Stimulated activated CD4-positive, alpha-beta T cell treated with anti-CD3 and anti-CD28 coated beads, Interleukin-15, amount 100 ng/mL, for 24 hours (primary cell): ENCODE measurements around the gene NAV3.

Experiments
- DNase-seq: peaks from one replicate; pipeline ENCODE4 v3.0.0-alpha.2; 2020

Gene NAV3

DNA sequence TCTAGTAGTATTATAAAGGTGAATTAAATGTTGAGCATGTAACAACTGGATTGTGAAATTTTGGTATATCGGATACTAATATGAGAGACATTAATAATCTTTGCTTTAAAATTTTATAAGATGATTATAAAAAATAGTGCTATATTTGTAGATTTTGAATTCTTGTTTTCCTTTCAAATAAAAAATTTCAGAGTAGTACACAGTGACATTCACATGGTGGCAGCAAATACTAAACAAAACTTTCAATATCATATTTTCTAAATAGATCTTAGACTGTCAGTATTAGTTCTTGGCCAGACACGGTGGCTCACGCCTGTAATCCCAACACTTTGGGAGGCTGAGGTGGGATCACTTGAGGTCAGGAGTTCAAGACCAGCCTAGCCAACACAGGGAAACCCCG lies 166.0 kb downstream of the NAV3 start:
- DNase-seq, result no peak

DNA sequence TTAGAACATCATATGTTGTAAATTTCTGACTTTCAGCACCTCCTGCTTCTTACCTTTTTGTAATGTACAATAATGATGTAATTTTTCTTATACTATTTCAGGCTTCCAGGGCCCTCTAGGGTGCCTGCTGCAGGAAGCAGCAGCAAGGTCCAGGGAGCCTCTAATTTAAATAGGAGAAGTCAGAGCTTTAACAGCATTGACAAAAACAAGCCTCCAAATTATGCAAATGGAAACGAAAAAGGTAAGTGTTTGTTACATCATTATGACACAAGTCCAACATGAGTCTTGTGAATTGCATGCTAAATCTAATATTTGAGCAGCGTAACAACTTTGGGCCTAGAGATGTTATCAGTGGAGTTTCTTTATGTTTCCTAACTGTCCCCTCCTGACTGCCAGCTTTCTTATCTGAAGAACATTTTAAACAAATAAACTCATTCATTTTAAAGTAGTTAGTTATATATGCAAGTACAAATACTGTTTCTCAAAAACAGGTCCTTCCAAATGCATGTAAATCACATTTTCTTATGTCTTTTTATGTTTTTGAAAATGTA lies 167.6 kb downstream of the NAV3 start:
- no peak for DNase-seq

DNA sequence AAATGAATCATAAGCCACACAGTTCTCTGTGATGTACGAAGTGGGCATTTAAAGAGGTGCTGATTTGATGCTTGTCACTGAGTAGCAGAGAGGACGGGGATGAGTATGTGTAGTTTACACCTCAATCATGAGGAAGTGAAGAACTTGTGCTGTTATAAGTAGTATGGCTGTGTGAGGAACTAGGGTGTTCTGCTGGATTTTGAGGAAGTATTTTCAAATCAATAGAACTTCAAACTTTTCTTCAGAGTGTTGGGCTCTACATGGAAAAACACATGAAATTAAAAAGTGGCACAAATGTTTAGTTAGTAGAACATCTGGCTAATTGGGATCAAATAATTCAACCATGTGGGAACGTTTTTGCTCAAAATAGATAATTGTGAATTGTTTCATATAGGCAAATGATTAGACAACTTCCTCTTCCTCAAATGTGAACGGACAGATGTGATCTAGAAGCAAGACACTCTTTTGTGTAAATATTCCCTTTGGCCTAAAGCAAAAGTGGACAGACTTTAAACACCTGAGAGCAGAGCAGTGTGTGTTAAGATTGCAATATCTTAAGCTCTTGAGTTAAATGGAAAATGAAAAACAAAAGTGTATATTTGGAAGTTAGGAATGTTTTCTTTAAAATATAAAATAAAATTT lies 168.5 kb downstream of the NAV3 start:
- no peak for DNase-seq

DNA sequence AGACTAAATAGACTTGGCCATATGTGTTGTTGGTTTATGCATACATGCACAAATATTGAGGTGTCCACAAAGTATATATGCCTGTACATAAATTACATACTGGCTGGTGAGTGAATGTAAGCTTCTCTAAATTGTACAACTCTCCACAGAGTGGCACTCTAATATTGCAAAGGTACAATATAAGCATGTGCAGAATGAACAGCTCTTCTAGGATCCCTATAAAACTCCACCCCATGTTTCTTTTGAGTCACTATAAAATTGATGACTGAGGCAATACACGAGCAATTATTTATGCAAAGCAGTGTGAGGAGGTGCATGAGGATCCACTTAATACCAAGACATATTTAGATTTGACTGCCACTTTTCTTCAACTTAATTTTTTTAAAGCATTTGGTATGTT lies 172.2 kb downstream of the NAV3 start:
- no peak for DNase-seq

DNA sequence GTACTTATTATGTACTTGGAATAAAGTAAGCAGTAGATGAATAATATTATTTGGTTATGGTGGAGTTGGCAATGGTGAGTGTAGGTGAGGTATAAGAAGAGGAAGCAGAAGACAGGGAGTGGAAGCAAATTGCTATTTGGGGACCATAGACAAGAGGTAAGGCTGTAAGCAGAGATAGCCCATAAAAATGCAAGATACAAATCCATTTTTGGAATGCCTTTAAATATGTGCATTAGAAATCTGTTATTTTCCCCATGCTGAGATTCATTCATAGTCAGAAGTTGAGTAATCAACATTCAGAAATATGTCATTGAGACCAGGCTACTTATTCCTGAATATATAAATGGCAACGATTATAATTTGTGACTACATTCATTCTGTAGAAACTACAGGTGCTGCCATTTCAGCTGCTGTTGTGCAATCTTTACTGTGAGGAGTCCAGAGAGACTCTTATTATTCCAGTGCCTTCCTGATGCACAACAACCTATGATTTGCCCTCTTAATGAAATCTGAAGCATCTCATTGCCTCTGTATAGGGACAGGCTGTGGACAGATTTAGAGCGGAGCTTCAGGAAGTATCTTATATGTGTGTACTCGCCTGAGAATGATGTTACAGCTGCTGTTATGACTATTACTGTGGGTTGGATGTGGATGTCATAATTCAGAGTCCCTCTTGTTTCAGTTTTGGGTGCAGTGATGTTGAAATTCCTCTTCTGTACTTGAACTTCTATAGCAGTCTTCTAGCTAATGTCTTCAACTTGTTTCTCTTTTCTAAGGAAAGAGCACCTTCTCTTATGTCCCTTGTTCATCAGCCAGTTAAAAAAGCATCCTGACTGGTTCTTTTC lies 173.8 kb downstream of the NAV3 start:
- DNase-seq, result no peak

DNA sequence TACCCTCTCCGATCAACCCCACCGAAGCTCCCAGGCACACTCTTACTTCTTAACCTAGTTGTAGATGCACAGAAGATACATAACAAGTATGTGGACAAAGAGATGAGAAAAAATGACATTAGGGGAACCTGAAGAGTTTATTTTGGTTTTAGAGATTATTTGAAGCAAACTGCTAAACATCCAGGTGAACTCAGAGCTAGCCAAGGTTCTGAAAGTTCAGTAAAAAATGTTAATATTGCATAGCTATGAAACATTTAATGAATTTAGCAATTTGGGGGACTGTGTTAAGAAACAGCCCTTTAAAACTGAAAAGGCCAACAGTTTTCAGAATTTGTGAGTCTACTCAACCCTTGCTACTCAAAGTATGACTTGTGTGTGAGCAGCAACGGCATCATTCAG lies 174.4 kb downstream of the NAV3 start:
- no peak for DNase-seq

DNA sequence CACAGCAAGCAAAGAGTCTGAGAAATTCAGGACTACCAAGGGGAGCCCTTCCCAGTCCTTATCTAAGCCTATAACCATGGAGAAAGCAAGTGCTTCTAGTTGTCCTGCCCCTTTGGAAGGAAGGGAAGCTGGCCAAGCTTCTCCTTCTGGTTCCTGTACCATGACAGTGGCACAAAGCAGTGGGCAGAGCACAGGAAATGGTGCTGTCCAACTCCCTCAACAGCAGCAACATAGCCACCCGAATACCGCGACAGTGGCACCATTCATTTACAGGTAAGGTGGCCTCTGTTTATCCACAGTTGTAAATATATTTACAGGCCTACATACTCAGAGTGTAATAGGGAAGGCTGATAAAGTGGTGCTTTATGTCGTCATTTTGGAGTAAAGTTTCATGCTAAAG lies 176.5 kb downstream of the NAV3 start:
- no peak for DNase-seq

DNA sequence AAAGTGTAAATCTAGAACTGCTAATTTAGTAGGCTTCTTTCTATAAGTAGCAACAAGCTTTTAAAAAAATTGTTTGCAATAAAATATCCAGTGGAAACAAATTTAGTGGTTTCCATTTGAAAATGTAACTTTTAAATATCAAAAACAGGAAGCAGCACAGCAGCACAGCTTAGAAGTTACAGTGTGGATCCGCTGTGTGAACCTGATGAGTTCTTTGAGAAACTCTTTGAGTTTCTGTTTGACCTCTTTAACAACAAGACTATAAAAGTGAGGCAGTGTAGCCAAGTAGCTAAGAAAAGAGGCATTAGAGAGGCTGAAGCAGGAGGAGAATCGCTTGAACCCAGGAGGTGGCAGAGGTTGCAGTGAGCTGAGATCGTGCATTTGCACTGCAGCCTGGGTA lies 178.3 kb downstream of the NAV3 start:
- no peak for DNase-seq

DNA sequence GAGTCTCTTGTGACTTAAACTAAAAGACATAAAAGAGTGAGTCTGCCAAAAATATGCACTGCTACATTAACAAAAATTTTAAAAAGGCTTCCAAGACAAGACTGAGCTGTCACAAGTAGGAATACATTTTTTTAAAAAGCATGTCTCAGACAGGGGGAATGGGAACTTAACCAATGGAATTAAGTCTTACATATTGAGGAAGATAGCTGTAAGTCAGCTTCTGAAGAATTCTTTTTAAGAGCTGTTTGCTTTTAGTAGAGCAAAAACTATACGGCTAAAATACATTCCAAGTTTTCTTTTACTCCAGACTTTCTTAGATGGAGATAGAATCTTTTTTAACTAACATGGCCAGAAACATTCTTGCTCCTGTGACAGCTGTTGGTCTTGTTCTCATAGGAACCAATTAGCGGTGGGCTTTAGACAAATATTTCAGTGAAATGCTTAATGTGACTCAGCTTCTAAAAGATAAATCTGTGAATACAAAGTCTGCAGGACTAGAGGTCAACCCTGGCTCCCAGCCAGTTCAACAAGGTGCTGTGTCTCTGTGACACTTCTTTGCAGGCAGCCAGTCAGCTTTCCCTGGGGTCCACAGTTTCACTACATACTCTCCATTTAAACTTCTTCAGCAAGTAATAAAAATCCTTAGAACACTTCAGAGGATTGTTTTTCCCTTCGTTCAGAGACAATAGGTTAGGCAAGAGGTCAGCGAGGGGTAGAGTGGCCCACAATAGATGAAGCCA lies 187.6 kb downstream of the NAV3 start:
- DNase-seq, result no peak

DNA sequence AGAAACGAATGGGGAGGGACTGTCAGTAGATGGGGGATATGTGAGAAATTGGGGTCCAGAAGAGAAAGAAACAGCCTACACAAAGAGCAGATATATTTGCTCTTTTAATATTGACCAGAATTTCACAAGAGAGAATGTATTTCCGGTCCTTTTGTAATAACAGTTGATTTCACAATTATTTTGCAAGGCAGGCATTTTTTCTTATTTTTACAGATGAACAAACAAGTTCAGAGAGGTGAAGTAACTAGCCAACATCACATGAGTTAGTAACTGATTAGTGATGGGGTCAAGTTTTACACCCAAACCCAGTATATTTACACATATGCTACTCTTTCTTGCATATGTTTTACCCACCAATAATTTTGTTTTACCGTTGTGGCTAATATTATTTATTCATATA lies 188.2 kb downstream of the NAV3 start:
- DNase-seq, result no peak

DNA sequence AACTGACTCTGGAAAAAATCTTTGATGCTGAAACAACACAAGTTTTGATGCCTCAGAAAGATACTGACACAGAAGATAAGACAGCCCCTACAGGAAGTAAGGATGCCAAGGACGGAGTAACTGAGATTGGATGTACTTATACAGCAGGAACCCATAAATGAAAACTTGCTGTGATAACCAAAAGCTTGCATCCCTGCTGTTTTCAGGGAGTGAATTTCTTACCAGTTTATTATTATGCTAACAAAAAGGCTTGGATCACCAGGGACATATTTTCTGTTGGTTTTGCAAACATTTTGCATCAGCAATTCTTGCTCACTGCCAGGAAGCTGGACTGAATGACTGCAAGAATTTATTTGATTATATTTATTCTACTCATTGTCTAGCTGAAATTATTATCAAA lies 197.7 kb downstream of the NAV3 start:
- DNase-seq, result no peak

DNA sequence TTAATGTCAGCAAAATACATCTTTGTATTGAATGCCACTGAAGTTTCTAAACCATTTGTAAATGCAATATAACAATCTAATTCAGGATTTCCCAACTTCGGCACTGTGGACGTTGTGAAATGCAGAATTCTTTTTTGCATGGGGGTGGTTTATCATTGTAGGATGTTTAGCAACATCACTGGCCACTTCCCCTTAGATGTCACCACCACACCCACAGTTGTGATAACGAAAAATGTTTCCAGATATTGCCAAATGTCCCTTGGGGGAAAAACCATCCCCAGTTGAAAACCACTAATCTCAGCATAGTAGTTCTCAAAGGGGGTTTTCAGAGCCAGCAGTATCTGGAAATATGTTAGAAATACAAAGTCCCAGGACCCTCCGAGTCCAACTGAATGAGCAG lies 203.3 kb downstream of the NAV3 start:
- no peak for DNase-seq

DNA sequence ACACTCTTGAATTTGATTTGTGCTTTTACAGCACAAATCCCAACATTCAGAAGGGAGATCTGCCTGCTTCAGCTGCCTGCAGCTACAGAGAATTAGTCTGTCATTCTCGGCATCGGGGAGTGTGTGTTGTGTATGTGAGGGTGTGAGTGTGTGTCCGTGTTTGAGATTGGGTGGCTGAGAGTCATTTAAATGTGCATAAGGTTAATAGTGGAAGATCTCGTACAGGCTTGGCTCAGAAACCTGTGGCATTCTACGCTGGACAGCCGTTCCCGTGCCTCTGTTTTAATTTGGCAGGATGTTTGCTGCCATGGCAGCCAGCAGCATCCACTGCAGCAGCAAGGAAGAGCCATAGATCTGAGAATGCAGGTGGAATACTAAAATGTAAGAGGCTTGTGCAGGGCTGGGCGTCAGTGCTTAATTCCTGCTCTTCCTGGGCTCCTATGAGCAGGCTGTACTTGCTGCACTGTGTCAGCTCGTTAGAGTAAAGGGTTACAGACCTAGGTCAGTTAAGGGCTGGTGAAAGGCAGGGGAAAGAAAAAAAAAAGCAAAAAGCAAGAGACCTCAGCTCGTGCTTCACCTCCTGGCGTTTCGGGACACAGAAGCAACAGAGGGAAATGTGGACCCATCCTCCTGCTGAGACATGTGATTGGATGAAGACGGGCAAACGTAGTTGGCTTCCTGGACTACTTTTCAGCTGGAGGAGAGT lies 205.4 kb downstream of the NAV3 start:
- DNase-seq, result no peak

DNA sequence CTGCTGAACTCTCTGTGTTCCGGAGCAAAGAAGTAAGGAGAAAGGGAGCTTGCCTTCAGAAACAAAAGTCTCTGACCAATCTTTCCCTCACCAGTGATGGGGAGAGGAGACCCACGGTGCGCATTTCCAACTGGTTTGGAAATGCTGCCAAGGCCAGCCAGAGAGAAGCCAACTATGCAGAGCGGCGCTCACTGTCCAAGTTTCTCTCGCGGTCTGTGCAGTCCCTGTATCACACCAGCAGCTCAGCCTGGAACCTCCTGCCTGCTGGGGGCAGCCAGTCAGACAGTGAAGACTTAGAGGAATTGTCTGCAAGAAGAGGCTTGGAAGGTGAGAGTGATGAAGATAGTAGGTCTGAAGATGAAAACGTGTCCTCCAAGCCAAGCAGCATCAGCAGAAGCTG lies 206.2 kb downstream of the NAV3 start:
- DNase-seq, result no peak

DNA sequence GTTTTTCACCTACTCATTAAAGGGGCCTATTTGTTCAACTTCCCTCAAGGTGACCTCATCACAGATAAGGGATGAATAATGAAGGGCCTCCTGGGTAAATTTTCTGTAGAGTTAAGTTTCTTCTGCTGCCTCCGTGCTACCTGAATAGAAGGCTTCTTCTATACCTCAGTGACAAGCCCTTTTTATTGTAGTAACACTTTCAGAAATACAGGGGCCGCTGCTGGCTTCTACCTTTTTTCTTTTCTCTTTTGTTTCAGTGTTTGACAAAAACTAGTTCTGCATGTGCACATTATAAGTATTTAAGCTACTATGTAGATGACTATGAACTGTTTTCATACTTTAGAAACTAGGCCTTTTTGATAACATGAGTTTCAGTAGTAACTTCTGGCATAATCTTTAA lies 207.0 kb downstream of the NAV3 start:
- DNase-seq, result no peak

DNA sequence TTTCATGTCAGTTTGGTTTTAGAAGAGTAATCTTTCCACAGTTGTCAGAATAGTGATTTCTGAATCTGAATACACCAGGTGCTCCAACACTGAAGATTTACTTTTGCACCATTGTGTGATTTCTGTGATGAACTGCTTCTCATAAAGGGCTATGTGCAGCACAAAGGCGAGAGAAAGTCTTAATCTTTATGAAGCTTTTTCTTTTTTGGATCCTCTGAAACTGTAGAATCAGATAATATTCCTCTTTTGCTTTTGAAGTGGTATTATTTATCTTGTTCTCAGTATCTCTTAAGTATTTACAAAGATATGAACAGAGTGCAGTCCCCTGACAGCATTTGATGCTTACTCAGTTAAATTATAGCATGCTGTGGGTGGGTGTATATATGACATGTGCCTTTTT lies 207.8 kb downstream of the NAV3 start:
- no peak for DNase-seq

DNA sequence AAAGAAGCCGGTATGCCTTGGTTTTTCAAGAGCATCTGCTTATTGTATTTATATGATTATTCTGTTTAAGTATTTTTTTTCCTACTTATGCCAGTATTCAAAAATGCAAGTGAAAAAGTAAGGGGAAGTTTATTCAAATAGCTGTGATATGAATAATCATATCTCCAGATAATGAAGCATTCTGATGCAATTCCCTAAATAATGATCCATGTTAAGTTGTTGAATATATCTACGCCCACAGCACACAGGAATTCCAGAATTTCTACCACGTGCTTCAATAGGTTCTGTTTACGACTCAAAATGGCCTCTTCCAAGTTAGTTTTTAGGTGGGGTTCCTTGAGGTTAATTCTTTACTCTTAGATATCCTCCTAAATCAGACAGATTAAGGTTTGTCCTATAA lies 208.3 kb downstream of the NAV3 start:
- DNase-seq, result no peak

DNA sequence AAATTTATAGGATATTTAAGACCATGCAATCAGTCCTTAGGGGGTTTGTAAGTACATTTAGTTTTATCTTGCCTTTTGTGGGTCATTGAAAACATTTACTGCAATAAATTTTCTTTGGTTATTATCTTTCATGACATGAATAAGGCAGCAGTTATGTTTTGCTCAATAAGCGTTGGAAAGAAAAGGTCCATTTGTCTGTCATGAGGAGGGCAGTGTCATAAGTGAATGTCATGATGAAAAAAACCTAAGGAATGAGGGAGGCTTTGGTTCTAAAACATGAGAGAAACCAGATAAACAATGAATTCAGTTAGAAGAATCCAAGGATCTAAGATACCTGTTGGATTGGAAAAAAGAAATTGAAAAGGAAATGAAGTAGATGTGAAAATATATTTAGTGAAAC lies 209.4 kb downstream of the NAV3 start:
- DNase-seq, result no peak

DNA sequence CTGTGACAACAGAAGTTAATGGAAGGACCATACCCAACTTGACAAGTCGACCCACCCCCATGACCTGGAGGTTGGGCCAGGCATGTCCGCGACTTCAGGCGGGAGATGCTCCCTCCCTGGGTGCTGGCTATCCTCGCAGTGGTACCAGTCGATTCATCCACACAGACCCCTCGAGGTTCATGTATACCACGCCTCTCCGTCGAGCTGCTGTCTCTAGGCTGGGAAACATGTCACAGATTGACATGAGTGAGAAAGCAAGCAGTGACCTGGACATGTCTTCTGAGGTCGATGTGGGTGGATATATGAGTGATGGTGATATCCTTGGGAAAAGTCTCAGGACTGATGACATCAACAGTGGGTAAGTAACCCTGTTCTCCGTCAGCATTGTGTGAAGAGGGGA lies 220.1 kb downstream of the NAV3 start:
- no peak for DNase-seq

DNA sequence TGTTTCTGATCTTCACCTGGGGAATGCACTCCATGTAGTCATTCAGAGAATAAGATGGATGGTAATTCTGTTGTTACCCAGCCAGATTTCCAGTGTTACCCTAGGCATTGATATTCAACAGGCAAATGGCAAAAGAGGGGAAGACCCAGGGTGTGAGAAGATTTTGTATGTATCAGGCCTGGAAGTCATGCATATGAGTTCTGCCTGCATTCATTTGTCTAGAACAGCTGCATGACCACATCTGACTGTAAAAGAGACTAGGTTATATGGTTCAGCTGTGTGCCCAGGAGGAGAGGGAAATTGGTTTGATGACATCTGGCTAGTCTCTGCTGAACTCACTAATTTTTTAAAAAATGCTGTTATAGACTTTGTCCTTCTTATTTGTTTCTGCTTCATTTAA lies 224.9 kb downstream of the NAV3 start:
- no peak for DNase-seq

DNA sequence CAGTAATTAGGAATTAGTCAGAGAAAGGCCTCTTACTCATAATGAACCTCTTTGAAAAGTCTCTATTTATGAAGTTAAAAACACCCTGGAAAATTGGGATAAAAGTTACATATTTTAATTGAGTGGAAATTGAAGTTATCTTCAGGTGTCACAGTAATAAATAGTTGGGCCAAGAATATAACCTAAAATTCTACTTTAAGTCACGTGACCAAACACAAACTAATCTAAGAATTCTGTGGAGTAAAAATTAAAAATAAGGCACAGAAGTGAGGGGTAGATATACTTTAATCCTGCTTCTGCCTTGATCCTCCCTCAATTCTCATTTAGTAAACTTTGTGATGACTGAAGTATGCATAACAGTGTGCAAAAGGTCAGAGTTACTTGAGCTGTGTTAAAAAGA lies 226.4 kb downstream of the NAV3 start:
- no peak for DNase-seq

DNA sequence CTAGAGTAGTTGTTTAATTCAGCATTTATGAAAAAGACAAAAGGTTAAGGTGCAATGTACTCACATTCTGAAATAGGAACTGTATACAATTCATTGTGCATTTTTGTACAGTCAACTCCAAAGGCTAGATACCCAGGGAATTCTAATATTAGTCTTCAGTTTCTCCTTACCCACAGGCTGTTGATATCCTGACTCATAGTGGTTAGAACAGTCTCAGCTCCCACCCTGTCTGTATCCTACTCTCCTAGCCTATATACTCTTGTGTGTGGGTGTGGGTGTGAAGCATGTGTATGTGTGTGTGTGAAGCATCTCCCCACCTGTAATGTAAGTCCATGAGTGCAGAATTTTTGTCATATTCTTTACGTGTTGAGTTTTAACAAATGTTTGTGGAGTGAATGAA lies 229.5 kb downstream of the NAV3 start:
- DNase-seq, result no peak

DNA sequence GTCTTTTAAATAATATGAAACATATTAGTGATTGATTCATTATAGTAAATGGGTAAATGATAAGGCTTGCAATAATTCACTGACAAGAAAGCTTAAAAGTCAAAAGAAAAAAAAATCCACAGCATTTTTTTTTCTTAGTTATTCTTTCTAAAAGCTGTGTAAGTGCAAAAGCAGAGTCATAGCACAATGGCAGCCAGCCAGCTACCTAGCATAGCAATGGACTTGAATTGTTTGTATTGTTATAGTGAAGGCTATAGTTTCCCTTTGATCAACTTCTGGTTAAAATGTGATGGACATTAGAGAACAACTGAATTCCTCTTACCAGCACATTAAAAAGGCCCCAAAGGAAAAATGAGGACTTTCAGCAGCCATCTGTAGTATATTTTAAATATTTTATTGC lies 232.1 kb downstream of the NAV3 start:
- no peak for DNase-seq
